ENCODE measurements around the gene SORBS1.

GRCh38 chr10:95278061-95278988 lies 282.8 kb downstream of the SORBS1 start:
- TF ChIP-seq CTCF (conservative IDR thresholded peaks at IDR 0.05; ENCODE audit: low read depth, low read length) (no peak), EZH2phosphoT487 (IDR thresholded peaks at IDR 0.05; ENCODE audit: borderline replicate concordance, low read length) (no peak)
